Fibroblast of skin of left biceps (primary cell): Measurements from ENCODE around the gene AKR7A3.

Experiments
- DNase-seq, 2 experiments: peaks; one replicate each; pipeline ENCODE4 v3.0.0-alpha.2; 2013; ENCODE audit warnings: low read depth in 2 of 2

AKR7A3 gene

DNA sequence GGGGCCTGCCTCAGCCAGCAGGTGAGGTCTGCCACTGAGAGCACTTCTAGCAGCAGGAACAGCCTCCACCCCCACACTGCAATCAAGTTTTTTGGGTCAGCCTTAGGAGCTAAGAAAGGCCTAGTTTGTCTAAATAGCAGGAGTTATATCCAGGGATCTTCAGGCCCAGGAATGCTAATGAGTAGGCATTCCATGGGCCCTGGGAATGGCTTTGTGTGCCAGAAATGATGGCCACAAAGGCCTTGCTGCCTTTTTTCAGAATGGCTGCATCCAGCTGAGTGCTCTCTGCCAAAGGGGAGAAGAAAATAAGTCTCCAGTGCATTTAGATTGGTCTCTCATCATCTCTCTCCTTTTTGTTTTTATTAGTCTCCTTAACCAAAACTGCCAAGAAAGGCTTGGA lies 34.2 kb downstream of the AKR7A3 start:
- DNase-seq = no peak

DNA sequence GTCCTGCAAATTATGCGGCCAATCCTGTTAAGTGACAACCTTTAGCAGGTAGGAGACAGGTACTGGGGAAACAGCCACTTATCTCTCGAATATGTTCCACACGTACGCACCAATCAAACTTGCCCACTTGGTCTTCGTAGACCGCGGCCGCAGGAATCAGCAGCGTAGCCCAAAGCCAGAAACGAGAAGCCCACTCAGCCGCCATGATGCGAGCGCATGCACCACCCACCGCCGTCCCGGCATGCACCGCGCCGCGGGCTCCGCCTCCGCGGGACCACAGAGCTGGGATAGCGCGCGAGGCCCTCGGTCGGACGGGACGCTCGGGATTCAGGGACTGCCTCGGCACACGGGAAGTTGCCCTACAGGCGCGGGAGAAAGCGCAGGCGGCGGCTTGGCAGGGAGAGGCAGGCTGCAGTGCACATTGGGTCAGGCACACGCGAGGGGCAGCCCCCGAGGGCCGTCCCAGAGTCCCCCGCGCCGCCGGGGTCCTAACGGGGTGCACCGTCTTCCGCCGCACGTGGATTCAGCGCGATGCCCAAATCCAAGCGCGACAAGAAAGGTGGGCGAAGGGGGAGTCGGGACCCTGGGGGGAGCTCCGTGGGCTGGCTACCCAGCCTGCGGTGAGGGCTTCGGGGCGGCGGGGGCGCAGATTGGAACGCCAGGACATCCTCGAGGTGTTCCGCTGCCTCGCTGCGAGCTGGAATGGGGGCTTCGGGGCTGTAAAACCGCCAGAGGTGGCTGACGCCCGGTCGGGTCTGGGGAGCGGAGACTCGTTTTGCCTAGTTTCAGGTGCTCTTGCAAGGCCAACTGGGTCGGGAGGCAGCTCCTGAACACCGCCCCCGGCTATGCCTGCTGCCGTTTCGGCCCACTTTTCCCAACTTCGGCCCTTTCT lies 37.0 kb downstream of the AKR7A3 start, which contains the start of the genes EMC1 and MRTO4:
Gene EMC1, minus strand, starts transcription at position 220 of the 892 bp plus-strand sequence. Its CDS starts 15 bp downstream, at position 205.
Gene MRTO4, plus strand, starts transcription at position 501 of the 892 bp plus-strand sequence. Its CDS starts 31 bp downstream, at position 532.
- peak; percentile 46 to 51 for DNase-seq

DNA sequence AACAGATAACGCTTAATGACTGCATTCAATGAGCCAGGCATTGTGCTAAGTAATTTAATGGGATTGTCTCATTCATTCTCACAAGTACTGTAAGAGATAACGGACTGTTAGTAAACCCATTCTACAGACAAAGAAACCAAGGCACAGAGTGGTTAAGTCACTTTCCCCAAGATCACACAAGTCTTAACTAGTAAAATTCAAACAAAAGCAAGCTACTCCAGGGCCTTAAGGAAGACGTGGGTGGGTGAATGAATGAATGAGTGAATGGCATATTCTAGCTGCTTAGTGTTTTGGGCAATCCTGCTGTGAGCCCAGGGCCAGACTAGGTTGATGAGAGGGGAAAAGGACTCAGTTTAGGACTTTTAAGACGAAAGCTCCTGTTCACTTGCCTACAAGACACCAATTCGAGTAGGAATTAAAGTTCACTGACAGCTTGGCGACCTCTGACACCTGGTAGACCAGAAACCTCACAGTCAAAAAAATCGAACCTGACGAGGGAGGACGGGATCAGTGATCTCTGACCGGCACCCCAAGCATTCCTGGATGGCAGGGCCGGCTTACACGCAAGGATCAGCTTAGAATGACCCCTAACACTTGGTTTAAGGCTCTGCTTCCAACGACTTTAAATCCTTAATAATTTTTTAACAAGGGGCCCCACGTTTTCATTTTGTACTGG lies 37.8 kb downstream of the AKR7A3 start:
- DNase-seq = no peak

DNA sequence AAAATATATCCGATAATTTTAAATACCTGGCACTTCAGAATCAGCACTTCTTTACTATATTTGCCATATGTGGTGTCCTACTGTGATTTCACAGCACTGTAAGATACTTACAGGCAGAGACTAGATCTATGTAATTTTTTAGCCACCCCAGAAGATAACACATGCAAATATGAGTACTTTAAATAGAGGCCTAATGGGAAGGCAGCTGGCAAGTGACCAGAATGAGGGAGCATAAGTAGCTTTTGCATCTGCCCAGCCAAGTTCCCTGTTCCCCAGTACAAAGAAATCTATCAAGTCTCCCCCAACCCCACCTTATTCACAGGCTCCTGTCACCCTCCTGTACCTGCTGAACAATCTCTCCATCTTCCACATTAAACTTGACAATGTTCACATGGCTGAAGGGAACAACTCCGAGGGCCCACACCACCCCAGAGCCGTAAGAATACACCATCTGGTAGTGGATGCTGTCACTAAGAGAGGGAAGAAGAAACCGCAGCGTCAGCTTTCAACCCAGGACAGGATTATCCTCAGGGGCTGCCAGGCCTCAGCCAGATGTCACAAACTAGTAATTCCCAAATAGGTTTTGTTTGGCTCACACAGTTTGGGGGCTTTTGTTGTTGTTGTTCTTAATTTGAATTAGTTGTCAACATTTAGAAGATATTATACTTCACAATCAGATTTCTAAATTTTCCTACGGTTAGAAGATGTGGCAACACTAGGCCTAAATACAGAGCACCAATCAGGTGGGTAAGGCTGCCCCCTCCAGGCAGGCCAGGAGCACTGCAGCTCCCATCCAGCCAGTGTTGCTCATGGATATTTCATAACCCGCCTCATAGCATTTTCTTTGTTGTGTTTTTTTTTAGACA lies 47.7 kb downstream of the AKR7A3 start:
- DNase-seq = peak; percentile 9 to 20

DNA sequence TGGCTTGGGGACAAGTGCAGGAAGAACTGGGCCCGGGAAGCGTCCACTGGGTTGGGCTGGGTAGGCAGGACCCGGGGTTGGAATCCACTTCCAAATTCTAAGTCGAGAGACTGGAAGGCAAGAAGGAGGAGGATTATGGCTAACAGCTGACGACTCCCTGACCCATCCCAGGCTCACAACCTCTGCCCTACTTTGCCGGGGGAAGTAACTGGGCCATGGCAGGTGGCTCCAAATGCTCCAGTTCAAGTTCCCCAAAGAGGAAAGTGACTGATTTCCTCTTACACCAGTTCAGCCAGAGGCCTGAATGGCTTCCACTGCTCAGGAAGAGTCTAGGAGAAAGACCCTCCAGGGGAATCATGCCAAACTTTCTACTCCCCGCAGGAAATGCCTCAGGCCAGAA lies 48.7 kb downstream of the AKR7A3 start:
- no peak for DNase-seq

DNA sequence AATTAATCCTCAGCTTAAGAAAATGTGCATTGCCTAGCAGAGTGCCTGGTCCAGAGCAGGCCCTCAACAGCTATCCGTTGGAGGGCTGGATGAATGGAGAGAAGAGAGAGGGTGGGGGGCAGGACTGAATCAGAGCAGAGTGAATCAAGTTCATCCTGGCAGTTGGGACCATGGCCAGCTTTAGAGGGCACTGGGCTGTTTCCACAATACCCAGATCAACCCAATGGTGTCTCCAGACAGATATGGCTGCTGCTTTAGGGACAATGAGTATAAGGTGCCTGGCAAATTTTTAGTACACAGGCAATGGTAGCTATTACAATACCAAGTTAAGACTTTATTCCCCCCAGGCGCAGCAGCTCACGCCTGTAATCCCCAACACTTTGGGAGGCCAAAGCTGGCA lies 54.3 kb downstream of the AKR7A3 start:
- no peak for DNase-seq
